Activated CD8-positive, alpha-beta memory T cell treated with anti-CD3 and anti-CD28 coated beads, Interleukin-2, amount 50 U/mL, for 4 hours (primary cell): Measurements from ENCODE around the gene ARHGEF33.

ENCODE experiments used
- DNase-seq: peaks from one replicate; pipeline ENCODE4 v3.0.0-alpha.2; 2020

The ARHGEF33 gene

GRCh38 chr2:38966006-38966405, 76.3 kb downstream of the ARHGEF33 start:
- no peak for DNase-seq

- DNase-seq: no peak
Observed at GRCh38 chr2:38966678-38967077, 77.0 kb downstream of the ARHGEF33 start.

GRCh38 chr2:38968021-38968420, 78.3 kb downstream of the ARHGEF33 start:
- no peak for DNase-seq

- no peak for DNase-seq
Observed at GRCh38 chr2:38971377-38971776, 81.7 kb downstream of the ARHGEF33 start.

- no peak for DNase-seq
Observed at GRCh38 chr2:38973266-38973665, 83.6 kb downstream of the ARHGEF33 start.

- no peak for DNase-seq
Observed at GRCh38 chr2:38975042-38975441, 85.4 kb downstream of the ARHGEF33 start.

- no peak for DNase-seq
Observed at GRCh38 chr2:38977047-38977446, 87.4 kb downstream of the ARHGEF33 start.

GRCh38 chr2:38978296-38978903, 88.7 kb downstream of the ARHGEF33 start:
- DNase-seq: no peak

- DNase-seq: no peak
Observed at GRCh38 chr2:38978908-38979307, 89.2 kb downstream of the ARHGEF33 start.

- DNase-seq: no peak
Observed at GRCh38 chr2:38981003-38981669, 91.5 kb downstream of the ARHGEF33 start.

- no peak for DNase-seq
Observed at GRCh38 chr2:38981670-38982357, 92.1 kb downstream of the ARHGEF33 start.

GRCh38 chr2:38982498-38982897, 92.8 kb downstream of the ARHGEF33 start:
- no peak for DNase-seq

- no peak for DNase-seq
Observed at GRCh38 chr2:38988716-38989115, 99.0 kb downstream of the ARHGEF33 start.

- no peak for DNase-seq
Observed at GRCh38 chr2:38991899-38992298, 102.2 kb downstream of the ARHGEF33 start.

- DNase-seq: no peak
Observed at GRCh38 chr2:38997781-38998180, 108.1 kb downstream of the ARHGEF33 start.

GRCh38 chr2:39000552-39000951, 110.9 kb downstream of the ARHGEF33 start:
- no peak for DNase-seq

- no peak for DNase-seq
Observed at GRCh38 chr2:39007875-39008504, 118.3 kb downstream of the ARHGEF33 start.

- DNase-seq: no peak
Observed at GRCh38 chr2:39008665-39009064, 119.0 kb downstream of the ARHGEF33 start.

GRCh38 chr2:39013871-39014270, 124.2 kb downstream of the ARHGEF33 start:
- no peak for DNase-seq

- no peak for DNase-seq
Observed at GRCh38 chr2:39015424-39015823, 125.7 kb downstream of the ARHGEF33 start.

GRCh38 chr2:39017334-39017733, 127.7 kb downstream of the ARHGEF33 start:
- DNase-seq: no peak

- no peak for DNase-seq
Observed at GRCh38 chr2:39018638-39019037, 129.0 kb downstream of the ARHGEF33 start.

- no peak for DNase-seq
Observed at GRCh38 chr2:39020383-39020782, 130.7 kb downstream of the ARHGEF33 start.
